NCI-H1930 (cell line): ENCODE data around the gene RAPGEF1.
"Not testable (repeated sequence)": the region's sequence is repeated elsewhere in the genome, so short reads cannot be mapped to it uniquely, and the experiment has no call there.

Experiments used
- DNase-seq, 2 experiments: peaks; one replicate each; lab custom pipeline; 2025; lab: John Stamatoyannopoulos, UW

Gene RAPGEF1

DNA sequence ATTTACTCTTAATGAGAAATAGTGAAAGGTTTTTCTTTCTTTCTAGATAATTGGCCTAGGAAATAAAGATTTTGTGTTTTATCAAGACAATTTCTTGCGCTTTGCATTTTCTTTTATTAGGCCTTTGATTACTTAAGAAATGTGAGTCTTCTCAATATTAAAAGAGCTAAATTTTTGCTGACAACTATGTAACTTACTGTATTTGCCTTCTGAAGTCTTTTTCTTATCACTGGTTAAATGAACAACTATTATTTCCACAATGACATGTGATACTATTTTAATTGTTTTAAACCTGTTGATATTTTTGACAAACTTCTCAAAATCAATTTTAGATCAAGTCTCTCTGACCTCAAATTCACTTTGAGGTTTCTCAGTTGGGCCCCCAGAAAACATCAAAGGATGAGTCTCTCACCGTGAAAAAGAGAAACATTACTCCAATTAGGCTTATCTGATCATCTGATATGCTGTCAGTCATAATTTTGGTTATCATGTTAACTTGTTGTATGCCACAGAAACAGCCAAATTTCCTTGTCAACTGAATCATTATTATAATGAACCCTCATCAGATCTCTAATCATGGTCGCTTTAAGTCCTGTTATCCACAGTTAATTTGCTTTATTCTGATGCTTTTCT lies 48.8 kb downstream of the RAPGEF1 start:
- DNase-seq: no peak

DNA sequence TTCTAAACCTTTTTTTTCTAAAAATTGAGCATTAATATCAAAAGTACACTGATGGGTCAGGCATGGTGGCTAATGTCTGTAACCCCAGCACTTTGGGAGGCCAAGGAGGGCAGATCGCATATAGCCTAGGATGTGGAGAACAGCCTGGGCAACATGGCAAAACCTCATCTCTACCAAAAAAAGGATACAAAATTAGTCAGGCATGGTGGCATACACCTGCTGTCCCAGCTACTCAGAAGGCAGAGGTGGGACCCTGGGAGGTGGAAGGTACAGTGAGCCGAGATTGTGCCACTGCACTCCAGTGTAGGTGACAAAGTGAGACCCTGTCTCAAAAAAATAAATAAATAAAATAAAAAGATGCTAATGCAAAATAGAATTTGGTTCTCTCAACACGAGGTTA lies 49.4 kb downstream of the RAPGEF1 start:
- DNase-seq: no peak

- DNase-seq: no peak
Measured at GRCh38 chr9:131688377-131688776, 51.5 kb downstream of the RAPGEF1 start.

DNA sequence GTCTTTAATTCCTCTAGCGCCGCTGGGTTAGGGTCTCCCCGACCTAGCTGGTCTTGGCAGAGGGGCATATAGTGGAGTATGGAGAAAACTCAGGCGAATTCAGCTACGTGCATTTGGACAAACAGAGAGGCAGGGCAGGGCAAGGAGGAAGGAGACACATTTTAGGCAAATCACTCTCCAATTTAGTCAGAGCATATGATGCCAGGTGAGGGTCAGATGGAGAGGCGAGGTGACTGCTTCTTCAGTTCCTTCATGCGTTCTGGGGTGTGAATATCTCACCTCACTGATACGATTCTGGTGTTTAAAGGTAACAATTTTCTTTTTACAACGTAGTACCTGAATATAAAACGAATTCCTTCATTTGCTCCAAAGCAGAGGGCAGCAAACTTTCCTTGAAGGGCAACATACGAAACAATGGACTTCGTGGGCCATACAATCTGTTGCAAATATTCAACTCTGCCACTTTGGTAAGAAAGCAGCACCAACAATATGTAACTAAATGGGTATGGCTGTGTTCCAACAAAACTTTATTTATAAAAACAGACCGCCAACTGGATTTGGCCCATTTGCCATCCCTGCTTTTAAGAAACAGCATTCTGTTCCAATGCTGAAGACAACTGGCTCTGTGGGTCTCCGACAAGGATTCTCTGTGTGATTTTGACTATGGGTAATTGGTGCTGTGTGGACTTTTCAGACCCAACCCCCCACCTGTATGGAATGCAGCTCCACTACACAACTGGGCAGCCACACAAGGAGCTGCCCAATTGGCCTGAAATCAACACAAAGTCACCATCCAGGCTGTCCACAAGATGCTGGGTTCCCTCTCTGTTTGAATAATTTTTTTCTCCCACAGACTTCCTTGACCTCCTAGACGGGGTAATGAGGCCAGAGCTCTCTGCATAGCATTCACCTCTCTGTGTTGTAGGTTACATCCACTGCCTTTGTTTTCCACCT lies 53.8 kb downstream of the RAPGEF1 start:
- DNase-seq: no peak

- DNase-seq: not testable (repeated sequence)
Measured at GRCh38 chr9:131683094-131683493, 56.8 kb downstream of the RAPGEF1 start.

DNA sequence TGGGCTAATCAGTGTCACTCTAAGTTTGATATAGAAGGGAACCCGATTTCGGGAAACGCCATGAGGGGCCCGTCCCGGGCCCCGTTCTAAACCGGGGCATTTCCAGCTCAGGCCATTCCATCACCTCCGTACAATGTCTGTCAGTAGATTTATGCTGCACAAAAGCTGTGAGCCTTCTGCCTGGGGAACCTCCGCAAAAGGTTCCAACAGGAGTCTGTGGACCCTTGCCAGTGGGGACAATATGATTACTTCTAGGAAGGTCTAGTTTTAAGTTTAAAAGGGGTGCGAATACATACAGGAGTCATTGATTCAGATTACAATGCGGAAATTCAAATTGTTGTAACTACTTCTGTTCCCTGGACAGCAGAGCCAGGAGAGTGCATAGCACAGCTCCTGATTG lies 57.6 kb downstream of the RAPGEF1 start:
- no peak for DNase-seq

DNA sequence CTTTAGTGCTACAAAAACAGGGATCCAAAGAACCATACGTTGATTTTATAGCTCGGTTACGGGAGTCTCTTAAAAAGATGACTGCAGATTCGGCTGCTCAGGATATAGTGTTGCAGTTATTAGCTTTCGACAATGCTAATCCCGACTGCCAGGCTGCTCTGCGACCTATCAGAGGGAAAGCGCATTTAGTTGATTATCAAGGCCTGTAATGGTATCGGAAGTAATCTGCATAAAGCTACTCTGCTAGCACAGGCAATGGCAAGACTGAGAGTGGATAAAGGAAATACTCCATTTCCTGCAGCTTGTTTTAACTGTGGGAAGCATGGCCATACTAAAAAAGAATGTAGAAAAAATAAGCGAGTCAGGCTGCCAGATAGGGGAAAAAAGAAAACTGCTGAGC lies 58.0 kb downstream of the RAPGEF1 start:
- not testable (repeated sequence) for DNase-seq

GRCh38 chr9:131681108-131681507 lies 58.8 kb downstream of the RAPGEF1 start:
- not testable (repeated sequence) for DNase-seq

DNA sequence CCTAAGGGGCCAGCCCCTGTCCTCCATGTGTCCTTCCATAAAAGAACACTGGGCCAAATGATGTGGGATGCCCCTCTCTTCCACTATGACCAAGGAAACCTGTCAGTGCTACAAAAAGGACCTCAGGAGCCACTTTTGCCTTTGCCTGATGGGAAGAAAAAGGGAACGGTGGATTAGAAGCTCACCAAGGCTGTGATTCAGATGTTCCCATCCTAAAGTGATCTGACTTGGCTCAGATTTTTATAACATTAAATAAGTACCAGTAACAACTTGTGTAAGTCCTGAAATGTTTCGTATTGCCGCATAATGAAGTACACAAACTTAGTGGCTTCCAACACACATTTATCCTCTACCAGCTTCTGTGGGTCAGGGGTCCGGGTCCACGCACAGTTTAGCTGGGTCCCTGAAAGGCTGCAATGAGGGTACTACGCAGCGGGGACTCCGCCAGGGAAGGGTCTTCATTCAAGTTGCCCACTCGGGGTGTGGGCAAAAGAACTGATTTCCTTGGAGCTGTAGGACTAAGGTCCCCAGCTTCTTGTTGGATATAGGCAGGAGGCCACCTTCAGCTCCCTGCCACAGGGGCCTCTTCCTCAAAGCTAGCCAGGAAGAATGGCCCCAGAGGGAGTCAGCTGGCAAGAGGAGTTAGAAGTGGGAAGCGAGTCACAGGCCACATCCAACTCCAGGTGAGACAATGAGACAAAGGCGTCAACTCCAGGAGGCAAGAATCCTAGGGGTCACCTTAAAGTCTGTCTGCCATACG lies 60.4 kb downstream of the RAPGEF1 start:
- DNase-seq: no peak

GRCh38 chr9:131678499-131679111 lies 61.3 kb downstream of the RAPGEF1 start:
- DNase-seq: no peak

- DNase-seq: no peak
Measured at GRCh38 chr9:131677444-131678180, 62.3 kb downstream of the RAPGEF1 start.

DNA sequence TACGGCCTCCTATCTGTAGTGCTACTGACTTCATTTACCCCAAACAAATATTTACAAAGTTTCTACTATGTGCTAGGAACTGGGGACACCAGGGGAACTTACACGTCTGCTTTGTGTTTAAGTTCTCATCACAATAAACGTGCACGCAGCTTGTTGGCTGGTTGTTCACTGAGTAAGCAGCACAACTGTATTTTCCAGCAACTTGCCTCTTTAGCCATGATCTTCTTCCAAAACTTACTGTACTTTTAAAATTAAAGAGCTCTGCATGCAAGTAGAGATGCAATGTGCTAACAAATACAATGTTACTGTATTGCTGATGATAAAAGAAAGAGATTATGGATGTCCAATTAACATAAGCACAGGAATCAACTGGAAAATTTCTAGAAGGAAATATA lies 62.8 kb downstream of the RAPGEF1 start:
- no peak for DNase-seq

DNA sequence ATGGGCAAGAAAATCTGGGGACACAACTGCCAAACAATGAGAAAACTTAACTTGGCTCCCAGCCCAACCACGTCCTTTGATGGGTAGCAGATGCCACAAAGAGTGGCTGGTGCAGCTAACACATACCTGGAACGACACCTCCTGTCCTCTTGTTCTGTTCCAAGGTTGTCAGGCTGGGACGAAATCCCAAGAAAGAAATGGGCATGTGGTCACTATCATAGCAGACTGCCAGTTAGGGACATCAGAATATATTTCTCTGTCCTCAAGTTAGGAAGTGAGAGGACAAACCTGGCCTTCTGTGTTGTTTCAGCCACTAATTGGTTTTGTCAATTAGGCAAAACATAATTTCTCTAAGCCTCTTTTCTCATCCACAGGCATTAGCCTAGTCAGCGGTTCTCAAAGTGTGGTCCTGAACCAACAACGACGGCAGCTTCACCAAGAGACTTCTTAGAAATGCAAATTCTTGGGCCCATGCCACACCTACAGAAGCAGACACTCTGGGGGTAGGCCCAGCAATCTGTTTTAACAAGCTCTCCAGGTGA lies 63.4 kb downstream of the RAPGEF1 start:
- DNase-seq: no peak

- DNase-seq: no peak
Measured at GRCh38 chr9:131675437-131676022, 64.3 kb downstream of the RAPGEF1 start.

DNA sequence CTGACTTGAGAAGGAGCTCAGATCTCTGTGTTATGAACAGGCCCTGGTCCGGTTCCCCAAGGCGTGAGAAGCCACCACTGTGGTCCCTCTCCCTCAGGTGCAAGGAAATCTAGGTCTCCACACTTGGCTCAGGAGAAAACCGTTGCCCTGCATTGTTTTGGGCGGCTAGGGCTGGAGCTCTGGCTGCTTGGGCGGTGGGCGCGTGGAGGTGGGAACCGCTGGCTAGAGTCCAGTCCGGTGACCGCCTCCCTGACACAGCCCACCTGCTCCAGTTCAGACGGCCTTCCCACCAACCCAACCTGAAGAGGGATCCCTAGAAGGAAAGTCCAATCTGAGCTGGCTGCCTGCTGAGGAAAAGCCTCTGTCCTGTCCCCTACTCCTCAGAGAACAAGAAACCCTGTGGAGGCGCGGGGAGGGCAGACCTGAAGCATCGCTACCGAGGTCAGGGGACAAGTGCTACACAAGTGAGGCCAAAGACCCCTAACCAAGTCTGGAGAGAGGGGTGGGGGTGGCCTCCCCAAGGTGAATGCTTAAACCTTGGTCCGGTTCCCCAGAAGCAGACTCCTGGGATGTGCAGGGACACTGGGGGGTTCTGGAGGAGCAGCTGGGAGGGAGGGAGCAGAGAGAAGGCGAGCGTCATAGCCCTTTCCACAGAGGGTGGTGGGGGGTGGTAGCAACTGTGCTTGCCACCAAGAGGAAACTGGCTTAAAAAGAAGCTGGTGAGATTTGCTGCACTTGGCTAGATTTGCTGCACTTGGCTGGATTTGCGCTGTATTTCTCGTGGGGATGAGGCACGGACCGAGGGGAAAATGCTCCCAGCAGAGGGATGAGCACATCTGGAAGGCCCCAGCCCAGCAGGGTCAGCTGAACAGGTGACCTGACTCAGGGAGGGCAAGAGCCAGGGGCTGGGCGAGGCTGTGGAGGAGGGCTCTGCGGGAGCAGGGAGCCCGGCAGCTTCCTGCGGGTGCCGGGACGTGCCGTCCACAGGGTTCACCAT lies 65.2 kb downstream of the RAPGEF1 start:
- DNase-seq: no peak

GRCh38 chr9:131673531-131673930 lies 66.3 kb downstream of the RAPGEF1 start:
- DNase-seq: no peak

GRCh38 chr9:131673068-131673467 lies 66.8 kb downstream of the RAPGEF1 start:
- DNase-seq: no peak

- DNase-seq: no peak
Measured at GRCh38 chr9:131672451-131672850, 67.4 kb downstream of the RAPGEF1 start.

GRCh38 chr9:131671133-131671520 lies 68.7 kb downstream of the RAPGEF1 start:
- no peak for DNase-seq
